ENCODE measurements around the gene HDAC7.
A peak's percentile ranks its signal among the peaks of the same experiment; 100 is the strongest.

The HDAC7 gene

GRCh38 chr12:47819896-47820630 is at the start of gene HDAC7:
Gene HDAC7, minus strand, starts transcription at chr12:47819903. Its CDS starts 118 bp downstream, at chr12:47819785.
- peak within 1 kb of the TSS; percentile 92 for H3K4me3 ChIP-seq (replicated peaks; ENCODE audit: low read depth, low read length)
- DNase-seq (ENCODE audit: low read depth) = peak; percentile 94

GRCh38 chr12:47868552-47869031 is 48.9 kb upstream of the HDAC7 start:
- TF ChIP-seq CTCF (IDR thresholded peaks at IDR 0.05; ENCODE audit: low read length, missing control alignments) = no peak
- H3K4me3 ChIP-seq (replicated peaks; ENCODE audit: low read depth, low read length) = no peak overlapping the region
- DNase-seq (ENCODE audit: low read depth) = no peak

More at GRCh38 chr12:47819896-47820630, at the start of gene HDAC7:
- no peak for TF ChIP-seq CTCF (IDR thresholded peaks at IDR 0.05; ENCODE audit: low read length, missing control alignments)

- no peak overlapping the region for H3K4me3 ChIP-seq (replicated peaks; ENCODE audit: low read depth, low read length)
- no peak for TF ChIP-seq CTCF (IDR thresholded peaks at IDR 0.05; ENCODE audit: low read length, missing control alignments)
- peak; percentile 42 for DNase-seq (ENCODE audit: low read depth)
These were observed 48.3 kb upstream of the HDAC7 start for GRCh38 chr12:47868041-47868440.

GRCh38 chr12:47867495-47867941 is 47.8 kb upstream of the HDAC7 start:
- no peak overlapping the region for H3K4me3 ChIP-seq (replicated peaks; ENCODE audit: low read depth, low read length)
- peak; percentile 90 for DNase-seq (ENCODE audit: low read depth)
- TF ChIP-seq CTCF (IDR thresholded peaks at IDR 0.05; ENCODE audit: low read length, missing control alignments) = no peak

GRCh38 chr12:47864646-47865235 is 45.0 kb upstream of the HDAC7 start:
- no peak for DNase-seq (ENCODE audit: low read depth)
- TF ChIP-seq CTCF (IDR thresholded peaks at IDR 0.05; ENCODE audit: low read length, missing control alignments) = no peak
- no peak overlapping the region for H3K4me3 ChIP-seq (replicated peaks; ENCODE audit: low read depth, low read length)

GRCh38 chr12:47863985-47864384 is 44.3 kb upstream of the HDAC7 start:
- no peak for TF ChIP-seq CTCF (IDR thresholded peaks at IDR 0.05; ENCODE audit: low read length, missing control alignments)
- H3K4me3 ChIP-seq (replicated peaks; ENCODE audit: low read depth, low read length) = no peak overlapping the region

More at GRCh38 chr12:47863985-47864384, 44.3 kb upstream of the HDAC7 start:
- DNase-seq (ENCODE audit: low read depth) = no peak

Measured in fibroblast of pulmonary artery (primary cell).